Astrocyte of the cerebellum (primary cell): ENCODE data around the gene OPA3.

Experiments
- DNase-seq: peaks from one replicate; pipeline ENCODE4 v3.0.0-alpha.2; 2011; ENCODE audit warnings: low read depth
- H3K4me3 ChIP-seq: 2 replicates; pipeline ENCODE4 v1.5.1; 2011; ENCODE audit warnings: mild to moderate bottlenecking, low read depth, low read length, moderate library complexity
- CTCF ChIP-seq: IDR thresholded peaks from 2 replicates; pipeline ENCODE4 v1.5.1; 2012; ENCODE audit warnings: low read length, low read depth, moderate library complexity, mild to moderate bottlenecking; ENCODE audit errors: missing control alignments
- in situ Hi-C: cut with HindIII; loops from 2 replicates; pipeline ENCODE4 v1.10.0; 2017; ENCODE audit warnings: low sequenced_read_pairs

The OPA3 gene

GRCh38 chr19:45527731-45528130, 56.9 kb downstream of the OPA3 start:
- DNase-seq: no peak
- in situ Hi-C loops: no loop called here
- no peak for TF ChIP-seq CTCF
- H3K4me3 ChIP-seq: no peak overlapping the region

- in situ Hi-C loops: no loop called here
- no peak overlapping the region for H3K4me3 ChIP-seq
- TF ChIP-seq CTCF: no peak
- DNase-seq: no peak
Measured at GRCh38 chr19:45526971-45527370, 57.6 kb downstream of the OPA3 start.

GRCh38 chr19:45526143-45526542, 58.5 kb downstream of the OPA3 start:
- no peak for DNase-seq
- TF ChIP-seq CTCF: no peak
- in situ Hi-C loops: no loop called here
- H3K4me3 ChIP-seq: no peak overlapping the region

GRCh38 chr19:45524575-45525129, 60.0 kb downstream of the OPA3 start:
- no peak overlapping the region for H3K4me3 ChIP-seq
- no peak for TF ChIP-seq CTCF
- DNase-seq: no peak
- in situ Hi-C loops: no loop called here

- in situ Hi-C loops: no loop called here
- peak; percentile 74 for DNase-seq
- H3K4me3 ChIP-seq: no peak overlapping the region
- TF ChIP-seq CTCF: peak; percentile 88
Measured at GRCh38 chr19:45523642-45524256, 60.9 kb downstream of the OPA3 start.

- no peak for TF ChIP-seq CTCF
- H3K4me3 ChIP-seq: no peak overlapping the region
- in situ Hi-C loops: no loop called here
- no peak for DNase-seq
Measured at GRCh38 chr19:45522010-45522941, 62.3 kb downstream of the OPA3 start.
